ENCODE data around the gene GPRIN3.
"Not testable (repeated sequence)": the region's sequence is repeated elsewhere in the genome, so short reads cannot be mapped to it uniquely, and the experiment has no call there.

Gene GPRIN3

DNA sequence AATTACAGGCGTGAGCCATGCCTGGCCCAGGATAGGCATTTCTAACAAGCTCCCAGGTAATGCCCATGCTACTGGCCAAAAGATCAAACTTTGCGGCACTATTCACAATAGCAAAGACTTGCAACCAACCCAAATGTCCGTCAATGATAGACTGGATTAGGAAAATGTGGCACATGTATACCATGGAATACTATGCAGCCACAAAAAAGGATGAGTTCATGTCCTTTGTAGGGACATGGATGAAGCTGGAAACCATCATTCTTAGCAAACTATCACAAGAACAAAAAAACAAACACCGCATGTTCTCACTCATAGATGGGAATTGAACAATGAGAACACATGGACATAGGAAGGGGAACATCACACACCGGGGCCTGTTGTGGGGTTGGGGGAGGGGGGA, 1.6 kb upstream of the GPRIN3 start:
- not testable (repeated sequence) for DNase-seq

DNA sequence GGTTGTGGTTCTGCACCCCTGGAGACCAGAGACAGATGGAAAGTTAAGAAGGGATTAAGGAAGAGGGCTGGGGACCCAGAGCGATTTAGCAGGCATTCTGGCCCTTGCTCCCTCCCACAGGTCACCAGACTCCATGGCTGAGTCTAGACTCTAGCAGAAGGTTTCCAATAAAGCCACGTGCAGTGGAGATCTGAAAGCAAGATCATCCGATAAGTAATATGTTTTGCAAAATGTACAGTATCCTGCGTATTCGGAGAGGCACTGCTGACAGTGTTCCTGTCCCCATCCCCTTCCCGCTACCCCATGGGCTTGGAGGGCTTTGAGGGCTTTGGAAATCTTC, 531 bp upstream of the GPRIN3 start:
- DNase-seq, result no peak

DNA sequence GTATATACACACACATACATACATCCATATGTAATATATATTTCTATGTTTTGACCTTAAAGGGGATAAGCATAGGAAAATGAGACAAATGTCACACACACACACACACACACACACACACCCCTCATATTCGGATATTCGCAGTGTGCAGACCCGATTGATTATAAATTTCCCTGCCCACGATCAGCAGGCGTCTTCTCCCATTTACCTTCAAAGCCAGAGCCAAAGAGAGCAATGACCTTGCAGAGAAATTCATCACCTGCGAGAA, 488 bp downstream of the GPRIN3 start:
- DNase-seq, result no peak

DNA sequence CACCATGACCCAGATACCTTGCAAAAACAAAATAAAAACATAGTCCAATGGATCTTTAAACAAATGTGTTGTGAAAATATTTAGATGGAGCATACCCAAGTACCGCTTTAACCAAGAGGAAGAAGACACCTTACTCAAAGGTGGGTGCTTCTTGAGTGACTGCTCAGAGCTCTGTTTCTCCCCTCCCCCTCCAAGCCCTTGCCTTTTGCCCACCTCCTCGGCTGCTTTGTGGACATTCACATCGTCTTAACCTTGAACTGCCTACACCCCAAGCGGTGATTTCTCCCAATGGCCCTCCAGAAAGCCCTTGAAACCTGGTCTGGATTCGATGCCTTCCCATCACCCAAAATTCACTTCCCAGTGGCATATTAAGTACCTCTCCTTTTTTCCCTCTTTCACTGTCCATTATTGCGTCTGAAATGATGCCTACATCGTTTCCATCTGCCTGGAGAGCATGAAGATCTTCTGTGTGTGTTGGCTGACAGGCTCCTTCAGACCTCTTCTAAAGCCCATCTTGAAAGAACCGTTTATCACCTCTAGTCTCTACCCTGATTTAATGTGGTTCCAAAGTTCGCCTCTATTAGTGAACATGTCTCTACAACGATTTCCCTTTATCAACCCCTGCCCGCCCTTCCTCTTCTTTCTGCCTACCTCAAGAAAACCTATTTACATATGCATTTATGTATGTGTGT, 968 bp downstream of the GPRIN3 start:
- no peak for DNase-seq

- no peak for DNase-seq
Measured at GRCh38 chr4:89305712-89306437, 1.7 kb downstream of the GPRIN3 start.

DNA sequence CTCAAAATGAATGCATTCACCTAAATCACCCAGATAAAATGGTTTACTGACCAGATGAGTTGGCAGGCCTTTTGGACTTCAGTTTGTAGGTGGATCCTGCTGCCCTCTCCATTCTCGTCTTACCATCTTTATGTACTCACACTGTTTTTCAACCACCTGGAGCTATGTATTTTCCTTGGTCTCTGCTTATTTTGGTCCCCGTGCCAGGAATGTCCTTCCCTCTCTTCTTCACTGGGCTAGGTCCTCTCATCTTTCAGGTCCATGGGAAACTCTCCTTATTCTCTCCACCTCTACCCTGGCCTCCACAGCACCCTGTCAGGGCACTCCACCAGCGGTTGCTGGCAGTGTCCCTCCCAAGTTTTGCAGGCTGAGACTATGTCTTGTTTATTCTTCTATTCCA, 2.6 kb downstream of the GPRIN3 start:
- DNase-seq, result no peak

DNA sequence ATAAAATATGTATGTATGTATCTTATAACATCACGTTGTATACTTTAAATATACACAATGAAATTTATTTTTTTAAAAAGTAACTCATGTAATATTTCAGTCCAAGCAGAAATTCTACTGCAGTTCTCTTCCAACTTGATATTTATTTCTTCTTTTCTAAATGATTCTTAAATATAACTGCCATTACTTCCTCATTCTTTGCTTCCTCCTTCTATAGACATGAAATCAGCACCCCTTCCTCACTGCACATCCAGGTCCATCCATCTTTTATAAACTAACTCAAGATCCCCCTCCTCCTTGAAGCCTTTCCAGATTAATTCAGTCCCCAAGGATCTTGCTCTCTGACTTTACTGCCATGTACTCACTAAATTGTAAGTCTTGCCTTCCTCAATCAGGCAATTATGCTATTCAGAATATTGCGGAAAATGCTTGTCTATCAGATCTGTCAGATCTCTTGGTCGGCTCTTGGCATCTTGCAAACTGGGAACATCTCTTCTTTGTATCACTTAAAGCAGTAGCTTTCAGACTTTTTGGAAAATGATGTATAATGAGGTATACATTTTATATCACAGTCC, 3.7 kb downstream of the GPRIN3 start:
- no peak for DNase-seq

- peak; percentile 56 for DNase-seq
Measured at GRCh38 chr4:89303177-89303576, 4.4 kb downstream of the GPRIN3 start.

DNA sequence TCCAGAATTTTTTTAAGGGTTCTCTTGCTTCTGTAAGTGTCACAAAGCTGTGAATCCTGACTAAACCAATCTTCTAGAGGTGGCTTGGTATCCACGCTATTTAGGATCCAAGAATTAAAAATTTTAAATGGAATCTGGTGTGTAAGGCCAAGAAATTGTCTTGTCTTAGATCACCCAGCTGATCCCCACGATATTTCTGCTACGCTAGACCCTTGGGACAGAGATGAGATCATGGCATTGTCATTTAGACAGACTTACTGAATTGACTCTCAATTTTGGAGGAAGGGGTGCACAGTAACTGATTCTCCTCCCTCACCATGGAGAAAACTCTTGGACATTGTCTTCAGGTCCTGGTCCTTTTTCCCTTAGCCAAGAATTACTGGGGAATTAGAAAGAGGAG, 5.7 kb downstream of the GPRIN3 start:
- DNase-seq, result no peak

- no peak for DNase-seq
Measured at GRCh38 chr4:89301003-89301402, 6.6 kb downstream of the GPRIN3 start.

DNA sequence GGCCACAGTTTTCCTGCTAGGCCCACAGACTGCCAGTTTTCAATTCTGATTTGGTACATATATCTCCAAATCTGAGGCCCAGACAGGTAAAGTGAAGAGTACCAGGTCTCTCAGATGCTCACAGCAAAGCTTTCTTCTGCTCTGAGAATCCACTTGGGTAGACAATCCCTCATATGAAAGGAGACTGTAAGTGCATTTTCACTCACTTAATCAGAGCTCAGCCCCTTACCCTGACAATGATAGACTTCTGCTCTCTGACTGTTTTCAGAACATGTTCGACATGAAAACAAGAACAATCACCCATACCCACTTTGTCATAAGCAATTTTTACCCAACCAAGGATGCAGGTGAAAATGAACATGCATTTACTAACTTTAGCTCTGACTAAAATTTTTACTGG, 7.1 kb downstream of the GPRIN3 start:
- DNase-seq, result no peak

DNA sequence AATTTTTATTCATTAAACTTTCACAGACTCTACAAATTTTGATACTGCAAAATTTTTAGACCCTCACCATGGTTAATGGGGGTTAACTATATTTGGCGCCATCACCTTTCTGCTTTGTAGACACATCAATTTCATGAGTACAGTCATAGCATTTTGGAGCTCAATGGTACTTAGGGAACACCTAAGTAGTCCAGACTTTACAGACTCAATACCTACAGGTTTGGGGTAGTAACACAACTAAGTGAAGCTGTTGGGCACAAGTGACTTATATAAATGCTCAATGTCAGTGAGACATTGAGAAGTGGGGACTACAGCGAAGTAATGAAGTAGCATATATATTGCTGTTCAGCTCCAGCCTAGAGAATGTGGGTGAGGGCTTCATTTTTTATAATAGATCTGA, 7.5 kb downstream of the GPRIN3 start:
- no peak for DNase-seq

DNA sequence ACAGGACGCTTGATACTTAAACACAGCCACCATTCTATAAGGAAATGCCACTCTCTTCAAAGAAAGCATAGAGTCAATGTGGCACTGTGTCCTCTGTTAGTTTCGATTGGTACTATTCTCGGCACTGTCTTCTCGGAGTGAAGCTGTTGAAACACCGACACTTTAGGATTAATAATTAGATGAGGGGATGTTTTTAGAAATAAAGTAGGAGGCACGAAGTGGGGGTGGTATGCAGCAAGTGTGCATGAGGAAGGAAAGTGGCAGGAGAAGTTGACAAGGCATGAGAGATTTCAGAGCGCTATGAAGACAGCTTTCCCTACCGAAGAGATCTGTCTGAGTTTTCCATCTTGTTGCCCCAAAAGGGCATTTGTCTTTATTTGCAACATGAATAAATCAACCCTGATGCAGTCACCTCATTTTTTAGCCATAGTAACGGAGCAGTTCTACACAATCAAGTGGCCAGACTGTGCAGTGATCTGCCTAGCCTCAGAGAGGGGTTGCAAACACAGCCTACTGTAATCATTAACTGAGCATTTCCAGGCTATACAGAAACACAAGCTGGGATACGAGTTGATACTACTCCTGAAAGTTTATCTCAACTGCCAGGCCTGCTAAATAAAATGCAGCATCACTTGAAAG, 8.3 kb downstream of the GPRIN3 start:
- DNase-seq, result no peak

GRCh38 chr4:89298788-89299152, 8.8 kb downstream of the GPRIN3 start:
- DNase-seq, result no peak

- no peak for DNase-seq
Measured at GRCh38 chr4:89298155-89298554, 9.4 kb downstream of the GPRIN3 start.

- DNase-seq, result no peak
Measured at GRCh38 chr4:89296896-89297295, 10.7 kb downstream of the GPRIN3 start.

DNA sequence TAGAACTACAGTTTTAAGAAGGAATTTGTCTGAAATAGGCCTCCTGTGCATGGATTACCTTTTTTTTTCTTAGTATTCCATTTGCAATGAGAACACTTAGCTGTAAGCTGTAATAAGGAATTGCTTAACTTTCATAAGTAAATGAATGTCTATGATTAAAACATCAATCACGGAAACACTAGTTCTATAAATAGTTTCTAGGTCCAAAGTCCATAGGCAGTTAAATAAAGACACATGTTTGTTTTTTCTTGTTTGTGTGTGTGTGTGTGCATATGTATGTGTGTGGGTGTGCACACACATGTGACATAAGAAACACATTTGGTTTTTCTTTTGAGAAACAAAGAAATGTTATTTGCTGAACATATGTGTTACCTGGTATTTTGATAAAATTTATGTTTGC, 11.2 kb downstream of the GPRIN3 start:
- no peak for DNase-seq

- no peak for DNase-seq
Measured at GRCh38 chr4:89295415-89295927, 12.1 kb downstream of the GPRIN3 start.

- no peak for DNase-seq
Measured at GRCh38 chr4:89294573-89295269, 12.9 kb downstream of the GPRIN3 start.

- DNase-seq, result no peak
Measured at GRCh38 chr4:89293299-89293698, 14.3 kb downstream of the GPRIN3 start.

DNA sequence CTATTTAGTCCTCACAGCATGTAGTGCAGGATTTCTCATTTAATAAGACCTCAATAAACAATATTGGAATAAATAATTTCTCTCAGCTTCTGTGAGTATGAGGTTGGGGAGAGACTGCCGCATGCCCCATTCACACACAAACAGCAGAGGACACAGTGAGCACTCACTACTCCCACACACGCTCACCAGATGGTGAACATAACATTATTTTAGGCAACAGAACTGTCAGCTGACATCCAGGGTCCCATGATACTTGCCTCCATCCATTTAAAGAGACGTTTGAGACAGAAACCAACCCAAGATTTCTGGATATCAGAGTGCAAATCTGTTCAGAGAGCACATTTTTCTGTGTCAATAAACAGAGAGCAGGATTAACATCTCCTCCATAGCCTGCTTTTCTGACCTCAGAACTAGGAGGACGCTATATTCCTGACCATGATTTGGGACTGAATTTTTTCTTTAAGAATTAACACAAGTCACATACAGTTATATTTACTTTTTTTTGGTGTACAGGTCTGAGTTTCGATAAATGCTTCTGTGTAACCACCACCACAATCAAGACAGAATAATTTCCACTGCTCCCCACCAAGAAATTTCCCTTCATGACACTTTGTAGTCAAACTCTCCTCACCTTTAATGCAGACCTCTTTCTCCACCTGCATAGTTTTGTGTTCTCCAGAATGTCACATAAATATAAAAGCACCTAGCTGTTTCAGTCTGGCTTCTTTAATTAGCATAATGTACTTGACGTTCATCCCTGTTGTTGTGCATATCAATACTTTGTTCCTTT, 16.7 kb downstream of the GPRIN3 start:
- no peak for DNase-seq

DNA sequence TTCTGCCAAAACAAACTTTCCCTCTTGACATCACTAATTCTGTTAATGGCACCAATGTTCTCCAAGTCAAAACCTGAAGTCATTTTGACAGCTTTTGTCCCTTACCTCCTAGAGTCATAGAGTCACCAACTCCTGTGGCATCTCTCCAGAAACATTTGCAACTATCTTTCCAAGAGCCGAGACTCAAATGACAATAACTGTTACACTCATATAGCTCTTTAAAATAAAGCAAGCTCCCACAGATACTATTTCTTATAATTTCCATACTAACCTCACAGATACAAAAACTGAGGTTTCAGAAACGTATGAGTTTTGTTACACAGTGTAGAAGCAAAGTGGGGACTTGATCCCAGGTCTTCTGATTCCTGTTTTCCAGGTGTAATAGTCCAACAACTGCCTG, 18.3 kb downstream of the GPRIN3 start:
- DNase-seq, result no peak

- DNase-seq, result no peak
Measured at GRCh38 chr4:89288430-89288829, 19.2 kb downstream of the GPRIN3 start.
